Osteoblast (primary cell): ENCODE measurements around the gene RTN4IP1. TPM values are rescaled to one million over a fixed set of nuclear protein-coding genes. Genes with fewer than 3 reads are reported as not detected.

ENCODE experiments used
- DNase-seq: peaks from one replicate; pipeline ENCODE4 v3.0.0; 2011; ENCODE audit warnings: low spot score, mixed read lengths; ENCODE audit not compliant: insufficient read length; ENCODE audit errors: missing footprints
- H2AFZ ChIP-seq: 2 replicates; pipeline ENCODE4 v1.6.0; 2011; ENCODE audit warnings: mild to moderate bottlenecking, low read length
- H3K27ac ChIP-seq: 2 replicates; pipeline ENCODE4 v1.5.1; 2011; ENCODE audit warnings: mild to moderate bottlenecking, low read depth, low read length, moderate library complexity
- H3K27me3 ChIP-seq: 2 replicates; pipeline ENCODE4 v1.6.0; 2012; ENCODE audit warnings: mild to moderate bottlenecking, control low read depth, inconsistent platforms, low read length, moderate library complexity; ENCODE audit not compliant: insufficient read depth
- H3K36me3 ChIP-seq: 2 replicates; pipeline ENCODE4 v1.5.1; 2011; ENCODE audit warnings: mild to moderate bottlenecking, low read length, control low read depth, moderate library complexity; ENCODE audit not compliant: insufficient read depth
- H3K4me1 ChIP-seq: 2 replicates; pipeline ENCODE4 v1.5.1; 2011; ENCODE audit warnings: mild to moderate bottlenecking, low read length, control low read depth, moderate library complexity; ENCODE audit not compliant: insufficient read depth
- H3K4me2 ChIP-seq: 2 replicates; pipeline ENCODE4 v1.6.0; 2011; ENCODE audit warnings: mild to moderate bottlenecking, low read length; ENCODE audit not compliant: insufficient read depth
- H3K4me3 ChIP-seq: fragments of 200-600 bp; sonication (generic); 3 replicates; pipeline ENCODE4 v1.5.1; 2012; ENCODE audit warnings: mild to moderate bottlenecking, low read length, inconsistent platforms; ENCODE audit not compliant: insufficient read depth
- H3K79me2 ChIP-seq: 2 replicates; pipeline ENCODE4 v1.6.0; 2012; ENCODE audit warnings: mild to moderate bottlenecking, low read length, control low read depth, inconsistent platforms; ENCODE audit not compliant: insufficient read depth
- H3K9me3 ChIP-seq: 2 replicates; pipeline ENCODE4 v1.5.1; 2011; ENCODE audit warnings: low read depth, low read length, control low read depth
- H4K20me1 ChIP-seq: 2 replicates; pipeline ENCODE4 v1.6.0; 2012; ENCODE audit warnings: mild to moderate bottlenecking, low read length, control low read depth; ENCODE audit not compliant: insufficient read depth
- CTCF ChIP-seq: IDR thresholded peaks from 2 replicates; pipeline ENCODE4 v1.5.1; 2011; ENCODE audit warnings: mild to moderate bottlenecking, low read depth, low read length, moderate library complexity; ENCODE audit errors: extremely low read depth
- total RNA-seq: library from RNA; depleted of rRNA; stranded (reverse); fragments of >200 nt; gene quantifications from 2 replicates; pipeline ENCODE4 v1.2.3, GENCODE V29; 2012

The RTN4IP1 gene
- total RNA-seq, 1 donor = 5.1 TPM

DNA sequence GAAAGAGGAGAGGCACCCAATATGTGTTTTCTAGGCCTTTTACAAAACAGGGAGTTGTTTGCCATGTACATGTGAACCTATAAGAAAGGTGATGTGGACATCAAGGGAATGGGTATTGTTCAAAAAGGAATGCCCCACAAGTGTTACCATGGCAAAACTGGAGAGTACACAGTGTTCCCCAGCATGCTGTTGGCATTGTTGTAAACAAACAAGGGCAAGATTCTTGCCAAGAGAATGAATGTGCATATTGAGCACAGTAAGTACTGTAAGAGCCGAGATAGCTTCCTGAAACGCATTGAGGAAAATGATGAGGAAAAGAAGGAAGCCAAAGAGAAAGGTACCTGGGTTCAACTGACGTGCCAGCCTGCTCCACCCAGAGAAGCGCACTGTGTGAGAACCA lies 13.2 kb upstream of the RTN4IP1 start:
- Histone ChIP-seq H3K27me3 (no peaks in the 10 kb centered on the region), H4K20me1 (peaks cover 12% of the 10 kb centered on the region), H3K4me1 (peaks cover 2% of the 10 kb centered on the region), H3K79me2 (peaks cover 22% of the 10 kb centered on the region), H2AFZ (no peak overlapping the region), H3K36me3 (peaks cover 18% of the 10 kb centered on the region), H3K4me2 (no peak overlapping the region), H3K9me3 (no peaks in the 10 kb centered on the region), H3K27ac (no peak overlapping the region), H3K4me3 (no peak overlapping the region)
- TF ChIP-seq CTCF = no peak
- no peak for DNase-seq

DNA sequence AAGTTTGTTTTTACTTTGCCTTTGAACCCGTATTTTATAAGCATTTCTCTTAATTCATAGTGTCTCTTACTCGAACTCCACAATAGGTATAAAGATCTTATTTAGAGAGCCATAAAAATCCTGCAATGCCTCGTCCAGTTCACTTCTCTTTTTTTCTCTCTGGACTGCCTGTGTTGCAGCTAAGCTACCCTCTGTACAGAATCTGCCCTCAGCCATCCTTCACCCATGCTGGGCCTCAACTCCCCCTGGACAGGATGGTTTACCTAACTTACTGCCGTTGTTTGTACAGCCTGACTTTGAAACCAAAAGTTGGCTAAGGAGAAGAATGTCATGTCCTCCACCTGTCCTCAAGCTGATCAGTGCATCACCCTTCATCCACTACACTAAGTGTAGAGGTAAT lies 10.5 kb upstream of the RTN4IP1 start:
- peaks cover 21% of the 10 kb centered on the region for H4K20me1 ChIP-seq
- no peak for TF ChIP-seq CTCF
- no peak overlapping the region for H3K4me2 ChIP-seq
- H2AFZ ChIP-seq = no peak overlapping the region
- no peaks in the 10 kb centered on the region for H3K27me3 ChIP-seq
- H3K79me2 ChIP-seq = peaks cover 36% of the 10 kb centered on the region
- no peaks in the 10 kb centered on the region for H3K9me3 ChIP-seq
- peaks cover 2% of the 10 kb centered on the region for H3K4me1 ChIP-seq
- no peak overlapping the region for H3K27ac ChIP-seq
- H3K4me3 ChIP-seq = no peak overlapping the region
- no peak for DNase-seq
- H3K36me3 ChIP-seq = peaks cover 15% of the 10 kb centered on the region

DNA sequence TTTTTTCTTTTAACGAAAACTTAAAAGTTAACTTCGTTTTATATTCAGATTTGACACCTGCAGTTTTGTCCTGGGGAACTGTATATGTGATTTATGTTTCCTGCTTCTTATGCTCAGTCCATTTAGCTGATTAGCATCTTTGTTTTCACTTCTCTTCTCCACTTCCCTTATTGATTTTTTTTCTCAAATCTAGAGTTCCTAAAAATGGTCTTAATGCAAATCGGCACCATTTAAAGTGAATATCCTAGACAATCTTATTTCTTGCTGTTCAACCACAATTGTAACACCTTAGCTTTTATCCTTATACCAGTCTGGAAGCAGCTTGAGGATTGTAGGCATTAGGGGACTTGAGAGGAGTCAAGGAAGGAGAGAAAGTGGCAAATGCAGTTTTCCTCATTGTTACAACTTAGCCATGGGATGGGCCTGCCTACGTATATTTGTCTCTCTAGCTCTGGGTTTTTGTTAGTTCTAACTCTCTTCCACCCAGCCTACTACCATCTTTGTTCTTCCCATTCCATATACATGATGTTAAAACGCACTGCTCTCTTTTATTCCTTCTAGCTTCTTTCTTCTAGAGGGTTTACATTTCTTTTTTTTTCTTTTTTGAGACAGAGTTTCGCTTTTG lies 8.5 kb upstream of the RTN4IP1 start:
- H4K20me1 ChIP-seq = peaks cover 26% of the 10 kb centered on the region
- no peak overlapping the region for H3K4me3 ChIP-seq
- TF ChIP-seq CTCF = no peak
- H2AFZ ChIP-seq = no peak overlapping the region
- H3K9me3 ChIP-seq = no peaks in the 10 kb centered on the region
- H3K79me2 ChIP-seq = peaks cover 50% of the 10 kb centered on the region
- no peaks in the 10 kb centered on the region for H3K4me1 ChIP-seq
- no peak overlapping the region for H3K27ac ChIP-seq
- peaks cover 9% of the 10 kb centered on the region for H3K36me3 ChIP-seq
- no peaks in the 10 kb centered on the region for H3K27me3 ChIP-seq
- no peak overlapping the region for H3K4me2 ChIP-seq
- DNase-seq = no peak

GRCh38 chr6:106637051-106637716 lies 7.9 kb upstream of the RTN4IP1 start:
- no peaks in the 10 kb centered on the region for H3K9me3 ChIP-seq
- peaks cover 30% of the 10 kb centered on the region for H4K20me1 ChIP-seq
- no peaks in the 10 kb centered on the region for H3K4me1 ChIP-seq
- no peak overlapping the region for H2AFZ ChIP-seq
- no peak overlapping the region for H3K4me3 ChIP-seq
- no peak for TF ChIP-seq CTCF
- H3K4me2 ChIP-seq = no peak overlapping the region
- H3K36me3 ChIP-seq = peaks cover 4% of the 10 kb centered on the region
- H3K27ac ChIP-seq = no peak overlapping the region
- H3K27me3 ChIP-seq = no peaks in the 10 kb centered on the region
- no peak for DNase-seq
- peaks cover 56% of the 10 kb centered on the region for H3K79me2 ChIP-seq
